HG03175 (cell line): ENCODE data around the gene SPG11.
"Not testable (repeated sequence)": the region's sequence is repeated elsewhere in the genome, so short reads cannot be mapped to it uniquely, and the experiment has no call there.

Experiments
- ATAC-seq: cut with Tn5 transposase; IDR thresholded peaks from one replicate; pipeline ENCODE4 v1.9.1; 2021; ENCODE audit warnings: mild to moderate bottlenecking, moderate library complexity; ENCODE audit not compliant: unreplicated experiment

Gene SPG11

DNA sequence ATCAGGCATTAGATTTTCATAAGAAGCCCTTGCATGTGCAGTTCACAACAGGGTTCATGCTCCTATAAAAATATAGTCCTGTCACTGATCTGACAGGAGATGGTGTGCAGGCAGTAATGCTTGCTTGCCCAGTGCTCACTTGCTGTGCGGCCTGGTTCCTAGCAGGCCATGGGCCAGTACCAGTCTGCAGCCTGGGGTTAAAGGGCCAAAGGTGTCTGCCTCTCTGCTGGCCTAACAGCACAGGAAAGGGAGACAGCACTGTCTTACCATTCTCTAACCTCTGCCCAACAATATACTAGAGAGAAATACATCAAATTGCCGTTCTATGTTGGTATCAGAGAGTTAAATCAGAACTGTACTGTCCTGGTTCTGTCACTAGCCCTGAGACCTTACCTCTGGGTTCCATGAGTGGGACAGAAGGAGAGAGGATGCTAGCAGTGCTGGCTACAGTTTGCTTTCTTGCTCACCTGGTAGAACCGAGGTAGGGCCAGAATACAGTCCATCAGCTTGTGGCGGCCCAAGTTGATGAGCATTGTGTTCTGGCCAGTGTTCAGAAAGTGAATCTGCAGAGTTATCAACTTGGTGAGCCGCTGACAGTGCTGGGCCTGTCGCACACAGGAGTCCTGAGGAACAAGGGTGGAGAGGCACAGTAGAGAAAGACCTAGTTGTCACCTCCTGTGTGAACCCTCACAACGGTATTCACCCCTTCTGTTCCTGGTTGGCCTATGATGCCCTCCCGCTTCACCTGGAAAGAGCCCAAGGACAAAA is 97.9 kb downstream of the SPG11 start:
- ATAC-seq, result no peak

DNA sequence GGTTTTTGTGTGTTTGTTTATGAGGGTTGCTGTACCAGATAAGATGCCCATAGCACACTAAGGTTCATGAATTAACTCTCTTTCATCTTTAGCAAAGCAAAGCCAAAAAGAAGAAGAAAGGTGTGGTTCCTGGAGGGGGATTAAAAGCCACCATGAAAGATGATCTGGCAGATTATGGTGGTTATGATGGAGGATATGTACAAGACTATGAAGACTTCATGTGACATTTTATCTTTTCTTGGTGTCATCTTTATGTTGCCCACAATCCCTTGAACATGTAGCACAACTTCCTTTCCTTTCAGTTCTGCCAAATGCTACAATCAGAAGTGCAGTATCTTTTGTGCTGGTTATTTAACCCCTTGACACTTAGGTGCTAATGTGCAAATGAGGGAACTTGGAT is 102.5 kb downstream of the SPG11 start:
- ATAC-seq, result not testable (repeated sequence)

DNA sequence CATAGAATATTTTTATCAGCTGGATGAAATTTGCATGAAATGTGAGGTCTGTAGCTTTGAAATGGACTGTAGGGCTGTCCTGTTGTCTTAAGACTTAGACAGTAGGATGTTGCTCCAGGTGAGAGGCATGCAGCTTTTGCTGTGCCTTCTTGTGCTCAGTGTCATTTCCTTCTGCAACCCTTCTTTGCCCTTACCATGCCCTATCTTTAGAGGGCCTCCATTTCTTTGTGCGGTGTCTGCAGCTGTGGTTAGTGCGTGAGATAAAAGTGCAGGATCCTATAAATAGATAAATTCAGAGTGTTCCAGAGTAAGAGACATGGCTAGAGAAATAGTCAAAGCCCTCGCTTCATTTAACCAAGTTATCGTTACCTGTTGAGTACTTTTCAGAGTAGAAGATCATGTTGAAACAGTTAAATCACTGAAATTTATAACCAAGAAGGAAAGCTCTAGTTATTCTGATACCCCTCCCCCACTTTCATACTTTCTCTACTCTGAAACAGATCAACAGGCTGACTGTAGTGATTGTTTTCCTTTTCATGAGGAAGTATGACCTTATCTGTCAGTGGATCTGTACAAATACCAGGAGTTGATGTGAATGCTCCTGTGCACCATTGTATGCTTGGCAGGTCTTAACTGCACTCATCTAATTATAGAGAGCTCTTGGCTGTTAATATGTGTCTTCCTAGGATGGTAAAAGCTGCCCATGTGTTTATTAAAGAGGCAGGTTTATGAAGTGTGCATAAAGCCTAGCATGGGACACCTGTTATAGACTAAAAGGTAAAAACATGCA is 108.3 kb downstream of the SPG11 start:
- no peak for ATAC-seq

DNA sequence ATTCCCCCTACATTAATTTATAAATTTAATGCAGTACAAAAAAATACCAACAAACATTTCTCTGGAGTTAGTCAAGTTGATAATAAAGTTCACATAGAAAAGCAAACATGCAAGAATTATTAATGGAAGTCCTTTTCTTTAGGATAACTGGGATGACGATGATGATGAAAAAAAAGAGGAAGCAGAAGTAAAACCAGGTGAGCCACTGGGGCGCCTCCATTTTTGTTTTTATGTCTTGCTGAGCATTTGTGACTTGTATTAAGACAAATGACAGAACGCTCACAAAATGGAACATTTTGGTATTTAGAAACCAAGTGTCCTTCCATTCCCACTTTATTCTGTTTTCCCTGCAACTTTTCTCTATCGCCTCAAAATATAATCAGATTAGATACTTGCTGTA is 112.7 kb downstream of the SPG11 start:
- ATAC-seq, result no peak

DNA sequence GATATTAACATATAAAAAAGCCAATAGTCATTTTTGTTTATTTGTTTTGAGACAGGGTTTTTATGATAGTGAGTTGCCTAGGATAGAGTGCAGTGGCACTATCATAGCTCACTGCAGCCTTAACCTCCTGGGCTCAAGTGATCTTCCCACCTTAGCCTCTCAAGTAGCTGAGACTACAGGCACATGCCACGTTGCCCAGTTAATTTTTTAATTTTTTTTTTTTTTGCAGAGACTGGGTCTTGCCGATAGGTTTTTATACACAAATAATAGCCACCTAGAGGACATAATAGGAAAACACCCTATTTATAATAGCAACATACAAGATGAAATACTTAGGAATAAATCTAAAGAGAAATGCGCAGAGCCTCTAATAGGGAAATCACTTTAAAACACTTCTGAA is 113.2 kb downstream of the SPG11 start:
- no peak for ATAC-seq

DNA sequence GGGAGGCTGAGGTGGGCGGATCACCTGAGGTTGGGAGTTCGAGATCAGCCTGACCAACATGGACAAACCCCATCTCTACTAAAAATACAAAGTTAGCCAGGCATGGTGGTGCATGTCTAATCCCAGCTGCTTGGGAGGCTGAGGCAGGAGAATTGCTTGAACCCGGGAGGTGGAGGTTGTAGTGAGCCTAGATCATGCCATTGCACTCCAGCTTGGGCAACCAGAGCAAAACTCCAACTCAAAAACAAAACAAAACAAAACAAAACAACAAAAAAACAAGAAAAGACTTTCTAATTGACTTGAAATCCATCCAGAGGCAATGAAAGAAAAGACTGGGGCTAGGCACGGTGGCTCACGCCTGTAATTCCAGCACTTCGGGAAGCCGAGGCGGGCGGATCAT is 114.3 kb downstream of the SPG11 start:
- not testable (repeated sequence) for ATAC-seq

DNA sequence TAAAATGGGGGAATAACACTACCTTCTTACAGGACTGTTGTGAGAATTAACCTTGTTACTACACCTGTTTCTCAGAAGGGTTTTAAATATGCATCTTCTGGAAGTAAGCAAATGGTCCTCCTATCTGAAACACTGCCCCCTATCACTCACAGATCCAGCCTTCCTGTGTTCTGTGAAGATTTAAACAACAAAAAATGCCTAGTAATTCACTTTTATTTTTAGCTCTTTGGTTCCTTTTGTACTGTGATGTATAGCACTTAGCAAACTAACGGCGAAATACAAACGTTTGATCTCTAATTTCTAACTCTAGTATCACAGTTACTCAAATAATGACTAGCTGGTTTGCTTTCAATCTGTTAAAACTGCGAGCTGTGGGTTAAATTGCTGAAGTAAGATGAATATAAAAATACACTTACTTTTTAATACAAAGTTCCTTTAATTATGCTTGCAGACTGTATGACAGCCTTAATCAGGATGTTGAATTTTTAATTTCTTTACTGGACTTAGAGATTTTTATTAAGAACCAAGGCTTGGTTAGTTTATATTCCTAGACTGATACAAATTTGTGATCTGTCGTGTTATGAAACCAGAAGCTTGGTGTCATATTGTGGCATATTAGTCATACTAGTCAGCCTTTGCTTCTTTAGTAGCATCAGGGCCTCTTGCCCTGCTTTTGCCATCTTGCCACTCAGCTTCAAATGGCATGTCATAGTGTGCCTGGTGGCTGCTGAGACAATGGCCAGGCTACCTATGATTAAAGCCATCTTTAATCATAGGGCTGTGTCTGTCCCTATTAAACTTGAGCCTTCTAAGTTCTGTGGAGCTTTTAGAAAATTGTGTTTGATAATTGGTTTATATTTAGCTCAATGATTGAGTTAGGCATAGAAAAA is 117.3 kb downstream of the SPG11 start:
- peak; percentile 77 for ATAC-seq

DNA sequence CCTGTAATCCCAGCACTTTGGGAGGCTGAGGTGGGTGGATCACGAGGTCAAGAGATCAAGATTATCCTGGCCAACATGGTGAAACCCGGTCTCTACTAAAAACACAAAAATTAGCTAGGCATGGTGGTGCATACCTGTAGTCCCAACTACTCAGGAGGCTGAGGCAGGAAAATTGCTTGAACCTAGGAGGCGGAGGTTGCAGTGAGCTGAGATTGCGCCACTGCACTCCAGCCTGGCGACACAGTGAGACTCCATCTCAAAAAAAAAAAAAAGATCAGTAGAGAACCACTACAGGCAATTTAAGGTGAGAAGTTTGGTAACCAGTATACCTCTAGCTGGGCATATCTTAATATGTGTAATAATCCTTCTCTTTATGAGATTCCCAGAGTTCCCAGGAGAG is 118.7 kb downstream of the SPG11 start:
- not testable (repeated sequence) for ATAC-seq

DNA sequence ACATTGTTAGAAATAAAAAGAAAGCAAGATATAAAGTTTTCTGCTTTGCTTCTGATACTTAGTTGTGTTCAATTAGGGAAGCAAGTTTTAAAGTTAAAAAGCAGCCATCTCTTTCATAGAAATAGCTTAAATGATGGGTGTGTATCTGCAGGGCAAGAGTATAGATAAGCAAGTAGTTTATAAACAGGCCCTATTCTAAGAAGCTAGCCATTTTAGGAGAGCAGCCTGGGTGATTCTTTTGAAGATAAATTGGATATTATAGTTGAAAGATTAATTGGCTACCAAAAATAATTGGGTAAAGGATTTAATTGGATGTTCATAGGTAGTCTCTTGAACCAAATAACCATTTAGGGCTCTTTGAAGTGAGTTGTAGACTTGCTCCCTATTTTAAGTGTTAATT is 120.9 kb downstream of the SPG11 start:
- ATAC-seq, result no peak

DNA sequence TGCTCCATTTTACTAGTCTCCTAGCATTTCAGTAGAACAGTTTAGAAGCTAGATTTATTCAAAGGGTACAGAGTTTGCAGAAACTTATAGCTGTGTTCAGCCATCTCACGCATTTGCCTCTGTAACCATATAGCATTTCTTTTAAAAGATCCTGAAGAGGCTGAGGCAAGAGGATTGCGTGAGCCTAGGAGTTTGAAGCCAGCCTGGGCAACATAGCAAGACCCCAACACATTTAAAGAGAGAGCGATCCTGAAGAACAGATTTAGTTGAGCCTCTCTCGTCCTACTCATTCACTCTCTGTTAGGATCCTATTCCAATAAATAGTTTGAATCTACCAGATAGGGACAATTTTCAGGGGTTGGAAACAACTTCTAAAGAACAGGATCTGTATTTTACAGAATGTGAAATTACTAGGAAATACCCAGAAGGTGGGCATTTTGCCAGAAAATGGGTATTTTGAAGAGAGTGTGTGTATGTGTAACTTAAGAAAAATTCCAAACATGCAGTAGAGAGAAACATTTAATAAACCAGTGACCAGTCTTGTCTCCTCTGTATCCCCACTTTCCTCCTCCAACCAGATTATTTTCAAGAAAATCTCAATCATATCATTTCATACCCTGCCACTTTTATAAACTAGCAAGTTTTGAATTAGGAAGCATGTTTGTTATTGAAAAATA is 122.0 kb downstream of the SPG11 start:
- ATAC-seq, result no peak

DNA sequence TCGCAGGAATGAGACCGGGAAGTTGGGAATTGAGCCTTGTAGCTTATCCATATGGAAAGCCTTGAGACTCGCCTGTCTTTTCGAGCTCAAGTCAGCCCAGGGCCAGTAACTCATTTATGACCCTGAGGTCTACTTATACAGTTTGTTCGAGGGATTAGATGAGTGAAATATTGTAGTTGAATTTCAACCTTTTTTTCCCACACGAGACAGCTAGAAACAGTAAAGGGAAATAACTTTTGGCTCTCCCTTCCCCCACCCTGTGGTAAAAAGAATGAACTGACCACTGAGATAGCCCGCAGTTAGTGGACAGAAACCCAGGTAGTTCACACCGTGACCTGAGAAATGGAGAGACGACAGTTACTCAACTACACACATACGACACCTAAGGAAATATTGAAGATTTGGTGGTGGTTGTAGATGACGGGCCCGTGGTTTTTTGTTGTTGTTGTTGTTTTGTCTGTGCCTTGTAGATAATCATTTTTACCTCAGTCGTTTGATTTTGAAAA is 125.7 kb downstream of the SPG11 start:
- no peak for ATAC-seq

DNA sequence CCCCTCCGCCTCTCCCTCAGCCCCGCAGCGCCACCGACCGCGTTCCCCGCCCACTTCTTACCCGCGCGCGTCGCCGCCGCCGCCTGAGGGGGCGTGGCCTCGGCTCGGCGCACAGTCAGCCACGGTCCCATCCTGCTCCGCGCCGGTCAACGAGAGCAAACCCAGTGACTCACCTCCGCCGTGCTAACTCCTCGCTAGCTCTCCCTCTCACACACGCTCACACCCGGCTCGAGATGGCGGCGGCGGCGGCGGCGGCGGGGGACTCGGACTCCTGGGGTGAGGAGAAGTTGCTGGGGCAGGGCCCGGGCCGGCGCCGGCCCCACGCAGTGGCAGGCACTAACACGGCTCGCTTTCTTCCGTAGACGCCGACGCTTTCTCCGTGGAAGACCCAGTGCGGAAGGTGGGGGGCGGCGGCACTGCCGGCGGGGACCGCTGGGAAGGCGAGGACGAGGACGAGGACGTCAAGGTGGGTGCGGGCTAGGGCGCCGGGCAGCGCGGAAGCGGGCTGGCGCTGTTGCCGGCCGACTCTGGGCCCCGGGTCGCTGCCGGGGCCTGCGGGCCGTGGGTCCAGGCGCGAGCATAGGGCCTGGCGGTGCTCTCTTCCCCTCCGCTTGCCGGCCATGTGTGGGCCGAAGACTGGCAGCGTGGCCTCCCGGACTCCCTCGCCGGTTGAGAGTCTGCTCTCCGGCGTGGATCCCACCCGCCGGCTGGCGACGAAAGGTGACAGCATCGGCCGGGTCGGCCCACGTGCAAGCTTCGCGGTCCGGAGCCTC is 126.3 kb downstream of the SPG11 start, which contains the start of gene EIF3J:
TSS of gene EIF3J (plus strand) at position 186 of the 773 bp plus-strand sequence. CDS start at position 234, 48 bp downstream.
- peak; percentile 89 for ATAC-seq

DNA sequence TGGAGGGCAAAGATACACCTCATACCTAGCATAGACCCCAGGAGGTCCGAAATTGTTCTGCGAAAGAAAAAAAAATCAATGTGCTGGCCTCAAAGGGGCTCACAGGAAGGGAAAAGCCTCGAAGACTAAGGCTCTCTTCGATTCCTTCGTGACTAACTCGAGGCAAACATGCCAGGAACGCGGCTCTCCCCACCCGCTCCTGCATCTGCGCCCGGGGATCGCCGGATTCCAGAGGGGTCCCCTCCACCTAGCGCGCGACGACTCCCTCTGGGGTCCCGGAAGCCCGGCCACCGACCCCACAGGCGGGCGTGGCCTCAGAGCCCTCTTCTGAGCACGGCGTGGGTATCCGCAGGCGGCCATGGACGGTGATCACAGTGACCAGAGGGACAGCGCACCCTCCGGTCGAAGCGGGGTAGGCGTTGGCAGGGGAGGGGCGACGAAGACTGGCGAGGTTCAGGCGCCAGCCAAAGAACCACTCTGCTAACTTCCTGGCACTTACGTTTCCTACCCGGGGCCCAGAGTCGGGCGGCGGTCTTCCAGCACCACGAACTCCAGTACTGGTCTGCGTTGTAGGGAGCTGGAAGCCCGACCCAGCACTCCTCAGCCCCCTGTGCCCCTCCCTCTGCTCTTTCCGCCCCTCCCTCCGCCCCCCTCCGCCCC is 127.0 kb downstream of the SPG11 start:
- peak; percentile 65 for ATAC-seq

DNA sequence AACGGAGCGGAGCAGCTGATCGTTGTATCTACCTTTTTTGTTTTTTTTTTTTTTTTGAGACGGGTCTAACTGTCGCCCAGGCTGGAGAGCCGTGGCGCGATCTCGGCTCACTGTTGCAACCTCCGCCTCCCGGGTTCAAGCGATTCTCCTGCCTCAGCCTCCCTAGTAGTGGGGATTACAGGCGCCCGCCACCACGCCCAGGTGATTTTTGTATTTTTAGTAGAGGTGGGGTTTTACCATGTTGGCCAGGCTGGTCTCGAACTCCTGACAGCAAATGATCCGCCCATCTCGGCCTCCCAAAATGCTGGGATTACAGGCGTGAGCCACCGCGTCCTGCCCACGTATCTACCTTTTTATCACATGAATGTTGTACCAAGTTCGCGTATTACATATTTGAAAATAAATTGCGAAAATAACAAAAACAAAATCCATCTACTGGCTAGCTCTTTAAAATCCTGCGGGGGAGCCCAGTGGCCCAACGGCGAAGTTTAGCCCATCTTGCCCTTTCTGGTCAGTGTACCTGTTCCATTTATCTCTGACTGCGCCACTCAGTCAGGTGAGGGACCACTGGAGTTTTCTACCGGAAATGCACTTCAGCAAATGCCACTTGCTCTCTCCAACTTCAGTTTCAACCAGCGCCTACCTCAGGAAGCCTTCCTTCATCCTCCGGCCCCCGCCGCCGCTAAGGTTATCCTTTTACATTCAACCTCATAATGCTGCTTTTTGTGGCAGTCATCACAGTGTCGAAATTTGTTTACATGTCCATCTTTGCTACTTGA is 127.8 kb downstream of the SPG11 start:
- no peak for ATAC-seq

DNA sequence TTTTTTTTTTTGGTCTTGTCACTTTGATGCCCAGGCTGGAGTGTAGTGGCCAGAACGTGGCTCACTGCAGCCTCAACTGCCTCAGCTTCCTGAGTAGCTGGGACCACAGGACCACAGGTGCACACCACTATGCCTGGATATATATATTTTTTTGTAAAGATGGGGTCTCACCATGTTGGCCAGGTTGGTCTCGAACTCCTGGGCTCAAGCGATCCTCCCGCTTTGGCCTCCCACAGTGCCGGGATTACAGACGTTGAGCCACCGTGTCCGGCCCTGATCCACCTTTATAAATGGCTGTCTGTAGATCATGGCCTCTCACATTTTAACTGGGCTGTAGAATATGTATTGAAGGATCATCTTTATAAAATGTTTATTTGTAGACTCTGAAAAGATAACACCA is 128.4 kb downstream of the SPG11 start:
- no peak for ATAC-seq

DNA sequence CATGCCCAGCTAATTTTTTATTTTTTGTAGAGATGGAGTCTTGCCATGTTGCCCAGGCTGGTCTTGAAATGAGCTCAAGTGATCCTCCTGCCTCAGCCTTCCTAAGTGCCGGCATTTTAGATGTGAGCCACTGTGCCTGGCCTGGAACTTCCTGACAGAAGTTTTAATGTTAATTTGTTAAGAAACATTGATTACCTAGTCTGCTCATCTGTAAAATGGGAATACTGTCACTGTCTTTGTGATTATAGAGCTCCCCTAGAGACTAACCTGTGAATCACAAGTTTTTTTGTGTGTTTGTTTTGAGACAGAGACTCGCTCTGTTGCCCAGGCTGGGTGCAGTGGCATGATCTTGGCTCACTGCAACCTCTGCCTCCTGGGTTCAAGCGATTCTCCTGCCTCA is 130.8 kb downstream of the SPG11 start:
- ATAC-seq, result no peak

DNA sequence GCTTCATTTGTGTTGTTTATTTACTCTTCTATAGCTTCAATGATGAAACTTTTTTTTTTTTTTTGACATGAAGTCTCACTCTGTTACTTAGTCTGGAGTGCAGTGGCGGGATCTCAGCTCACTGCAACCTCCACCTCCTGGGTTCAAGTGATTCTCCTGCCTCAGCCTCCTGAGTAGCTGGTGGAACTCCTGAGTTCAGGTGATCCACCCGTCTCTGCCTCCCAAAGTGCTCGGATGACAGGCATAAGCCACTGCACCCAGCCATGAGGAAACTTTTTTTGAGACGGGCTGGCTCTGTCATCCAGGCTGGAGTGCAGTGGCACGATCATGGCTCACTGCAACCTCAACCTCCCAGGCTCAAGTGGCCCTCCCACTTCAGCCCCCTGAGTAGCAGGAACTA is 131.2 kb downstream of the SPG11 start:
- not testable (repeated sequence) for ATAC-seq

DNA sequence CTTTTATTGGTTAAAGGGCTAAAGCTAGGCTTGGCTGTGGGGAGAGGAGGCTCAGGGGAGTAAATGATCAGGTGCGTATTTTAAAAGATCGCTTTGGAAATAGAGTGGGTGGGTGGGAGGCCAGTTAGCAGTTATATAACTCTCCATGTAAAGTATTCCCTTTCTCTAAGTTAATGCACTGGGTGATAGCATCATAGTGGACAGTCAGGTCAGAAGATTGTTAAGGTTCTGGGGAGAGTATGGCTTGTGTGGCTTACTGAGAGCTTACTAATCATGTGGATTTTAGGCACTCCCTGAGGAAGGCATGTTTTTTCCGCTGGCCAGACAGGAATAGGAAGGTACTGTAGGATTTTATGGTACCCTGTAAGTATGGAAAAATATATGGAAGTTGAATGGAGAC is 132.8 kb downstream of the SPG11 start:
- no peak for ATAC-seq
